ENCODE measurements around the gene HS6ST2. TPM values are rescaled to one million over a fixed set of nuclear protein-coding genes. Genes with fewer than 3 reads are reported as not detected.

HS6ST2 gene
- total and polyA plus RNA-seq, 2 donors = 1.3 to 1.8 TPM

- no peak overlapping the region for H3K4me3 ChIP-seq (ENCODE audit: low read length in 2 of 2)
- H3K27ac ChIP-seq (ENCODE audit: low read depth in 1 of 2, low read length in 1 of 2) = no peak overlapping the region
- H3K9me3 ChIP-seq (ENCODE audit: control insufficient read depth in 2 of 2, insufficient read depth in 1 of 2, low read length in 1 of 2) = no peaks in the 10 kb centered on the region
- no peaks in the 10 kb centered on the region for H3K36me3 ChIP-seq (ENCODE audit: control insufficient read depth in 2 of 2, insufficient read depth in 2 of 2, low read length in 1 of 2)
- no peaks in the 10 kb centered on the region for H3K4me1 ChIP-seq (ENCODE audit: control insufficient read depth in 2 of 2, insufficient read depth in 2 of 2, low read length in 2 of 2)
- WGBS = 96% methylated on average over 6 of the region's 6 CpGs
- no peaks in the 10 kb centered on the region for H3K27me3 ChIP-seq (ENCODE audit: control insufficient read depth in 2 of 2, insufficient read depth in 1 of 2, low read length in 1 of 2)
- DNase-seq (ENCODE audit: low read depth in 6 of 9, low spot score in 9 of 9) = no peak
Measured at GRCh38 chrX:132603700-132604286, 354.6 kb downstream of the HS6ST2 start.

- Histone ChIP-seq H3K4me3 (ENCODE audit: low read length in 2 of 2) (no peak overlapping the region), H3K4me1 (ENCODE audit: control insufficient read depth in 2 of 2, insufficient read depth in 2 of 2, low read length in 2 of 2) (no peaks in the 10 kb centered on the region), H3K9me3 (ENCODE audit: control insufficient read depth in 2 of 2, insufficient read depth in 1 of 2, low read length in 1 of 2) (no peaks in the 10 kb centered on the region), H3K27ac (ENCODE audit: low read depth in 1 of 2, low read length in 1 of 2) (no peak overlapping the region), H3K36me3 (ENCODE audit: control insufficient read depth in 2 of 2, insufficient read depth in 2 of 2, low read length in 1 of 2) (no peaks in the 10 kb centered on the region), H3K27me3 (ENCODE audit: control insufficient read depth in 2 of 2, insufficient read depth in 1 of 2, low read length in 1 of 2) (no peaks in the 10 kb centered on the region)
- 94% methylated on average over 4 of the region's 4 CpGs for WGBS
- DNase-seq (ENCODE audit: low read depth in 6 of 9, low spot score in 9 of 9) = no peak
Measured at GRCh38 chrX:132602701-132603100, 355.7 kb downstream of the HS6ST2 start.

- Histone ChIP-seq H3K27me3 (ENCODE audit: control insufficient read depth in 2 of 2, insufficient read depth in 1 of 2, low read length in 1 of 2) (no peaks in the 10 kb centered on the region), H3K9me3 (ENCODE audit: control insufficient read depth in 2 of 2, insufficient read depth in 1 of 2, low read length in 1 of 2) (no peaks in the 10 kb centered on the region), H3K4me3 (ENCODE audit: low read length in 2 of 2) (no peak overlapping the region), H3K4me1 (ENCODE audit: control insufficient read depth in 2 of 2, insufficient read depth in 2 of 2, low read length in 2 of 2) (no peaks in the 10 kb centered on the region), H3K27ac (ENCODE audit: low read depth in 1 of 2, low read length in 1 of 2) (no peak overlapping the region), H3K36me3 (ENCODE audit: control insufficient read depth in 2 of 2, insufficient read depth in 2 of 2, low read length in 1 of 2) (no peaks in the 10 kb centered on the region)
- DNase-seq (ENCODE audit: low read depth in 6 of 9, low spot score in 9 of 9) = no peak
- WGBS = 98% methylated on average over 3 of the region's 3 CpGs
Measured at GRCh38 chrX:132594999-132595398, 363.4 kb downstream of the HS6ST2 start.

GRCh38 chrX:132594129-132594528 lies 364.3 kb downstream of the HS6ST2 start:
- Histone ChIP-seq H3K4me1 (ENCODE audit: control insufficient read depth in 2 of 2, insufficient read depth in 2 of 2, low read length in 2 of 2) (no peaks in the 10 kb centered on the region), H3K27ac (ENCODE audit: low read depth in 1 of 2, low read length in 1 of 2) (no peak overlapping the region), H3K36me3 (ENCODE audit: control insufficient read depth in 2 of 2, insufficient read depth in 2 of 2, low read length in 1 of 2) (no peaks in the 10 kb centered on the region), H3K27me3 (ENCODE audit: control insufficient read depth in 2 of 2, insufficient read depth in 1 of 2, low read length in 1 of 2) (no peaks in the 10 kb centered on the region), H3K4me3 (ENCODE audit: low read length in 2 of 2) (no peak overlapping the region), H3K9me3 (ENCODE audit: control insufficient read depth in 2 of 2, insufficient read depth in 1 of 2, low read length in 1 of 2) (no peaks in the 10 kb centered on the region)
- DNase-seq (ENCODE audit: low read depth in 6 of 9, low spot score in 9 of 9) = no peak
- 98% methylated on average over 5 of the region's 5 CpGs for WGBS

GRCh38 chrX:132592880-132593279 lies 365.5 kb downstream of the HS6ST2 start:
- no peaks in the 10 kb centered on the region for H3K9me3 ChIP-seq (ENCODE audit: control insufficient read depth in 2 of 2, insufficient read depth in 1 of 2, low read length in 1 of 2)
- H3K27ac ChIP-seq (ENCODE audit: low read depth in 1 of 2, low read length in 1 of 2) = no peak overlapping the region
- no peaks in the 10 kb centered on the region for H3K4me1 ChIP-seq (ENCODE audit: control insufficient read depth in 2 of 2, insufficient read depth in 2 of 2, low read length in 2 of 2)
- H3K4me3 ChIP-seq (ENCODE audit: low read length in 2 of 2) = no peak overlapping the region
- no peaks in the 10 kb centered on the region for H3K36me3 ChIP-seq (ENCODE audit: control insufficient read depth in 2 of 2, insufficient read depth in 2 of 2, low read length in 1 of 2)
- DNase-seq (ENCODE audit: low read depth in 6 of 9, low spot score in 9 of 9) = peak in 1 of 9 donors; percentile 10
- WGBS = 69% methylated on average over 2 of the region's 2 CpGs
- no peaks in the 10 kb centered on the region for H3K27me3 ChIP-seq (ENCODE audit: control insufficient read depth in 2 of 2, insufficient read depth in 1 of 2, low read length in 1 of 2)

GRCh38 chrX:132591719-132592275 lies 366.6 kb downstream of the HS6ST2 start:
- no peaks in the 10 kb centered on the region for H3K4me1 ChIP-seq (ENCODE audit: control insufficient read depth in 2 of 2, insufficient read depth in 2 of 2, low read length in 2 of 2)
- no peak overlapping the region for H3K4me3 ChIP-seq (ENCODE audit: low read length in 2 of 2)
- H3K27ac ChIP-seq (ENCODE audit: low read depth in 1 of 2, low read length in 1 of 2) = no peak overlapping the region
- H3K27me3 ChIP-seq (ENCODE audit: control insufficient read depth in 2 of 2, insufficient read depth in 1 of 2, low read length in 1 of 2) = no peaks in the 10 kb centered on the region
- DNase-seq (ENCODE audit: low read depth in 6 of 9, low spot score in 9 of 9) = no peak
- no peaks in the 10 kb centered on the region for H3K36me3 ChIP-seq (ENCODE audit: control insufficient read depth in 2 of 2, insufficient read depth in 2 of 2, low read length in 1 of 2)
- WGBS = 93% methylated on average over 3 of the region's 3 CpGs
- H3K9me3 ChIP-seq (ENCODE audit: control insufficient read depth in 2 of 2, insufficient read depth in 1 of 2, low read length in 1 of 2) = no peaks in the 10 kb centered on the region

- Histone ChIP-seq H3K27ac (ENCODE audit: low read depth in 1 of 2, low read length in 1 of 2) (no peak overlapping the region), H3K4me1 (ENCODE audit: control insufficient read depth in 2 of 2, insufficient read depth in 2 of 2, low read length in 2 of 2) (no peaks in the 10 kb centered on the region), H3K4me3 (ENCODE audit: low read length in 2 of 2) (no peak overlapping the region), H3K9me3 (ENCODE audit: control insufficient read depth in 2 of 2, insufficient read depth in 1 of 2, low read length in 1 of 2) (no peaks in the 10 kb centered on the region), H3K27me3 (ENCODE audit: control insufficient read depth in 2 of 2, insufficient read depth in 1 of 2, low read length in 1 of 2) (no peaks in the 10 kb centered on the region), H3K36me3 (ENCODE audit: control insufficient read depth in 2 of 2, insufficient read depth in 2 of 2, low read length in 1 of 2) (no peaks in the 10 kb centered on the region)
- no peak for DNase-seq (ENCODE audit: low read depth in 6 of 9, low spot score in 9 of 9)
- WGBS = 91% methylated on average over 2 of the region's 2 CpGs
Measured at GRCh38 chrX:132590350-132591026, 367.9 kb downstream of the HS6ST2 start.

- Histone ChIP-seq H3K27ac (ENCODE audit: low read depth in 1 of 2, low read length in 1 of 2) (no peak overlapping the region), H3K36me3 (ENCODE audit: control insufficient read depth in 2 of 2, insufficient read depth in 2 of 2, low read length in 1 of 2) (no peaks in the 10 kb centered on the region), H3K27me3 (ENCODE audit: control insufficient read depth in 2 of 2, insufficient read depth in 1 of 2, low read length in 1 of 2) (no peaks in the 10 kb centered on the region), H3K4me1 (ENCODE audit: control insufficient read depth in 2 of 2, insufficient read depth in 2 of 2, low read length in 2 of 2) (no peaks in the 10 kb centered on the region), H3K9me3 (ENCODE audit: control insufficient read depth in 2 of 2, insufficient read depth in 1 of 2, low read length in 1 of 2) (no peaks in the 10 kb centered on the region), H3K4me3 (ENCODE audit: low read length in 2 of 2) (no peak overlapping the region)
- no peak for DNase-seq (ENCODE audit: low read depth in 6 of 9, low spot score in 9 of 9)
- 98% methylated on average over 4 of the region's 4 CpGs for WGBS
Measured at GRCh38 chrX:132584936-132585335, 373.5 kb downstream of the HS6ST2 start.

GRCh38 chrX:132576939-132577338 lies 381.5 kb downstream of the HS6ST2 start:
- Histone ChIP-seq H3K27me3 (ENCODE audit: control insufficient read depth in 2 of 2, insufficient read depth in 1 of 2, low read length in 1 of 2) (no peaks in the 10 kb centered on the region), H3K4me3 (ENCODE audit: low read length in 2 of 2) (no peak overlapping the region), H3K9me3 (ENCODE audit: control insufficient read depth in 2 of 2, insufficient read depth in 1 of 2, low read length in 1 of 2) (no peaks in the 10 kb centered on the region), H3K36me3 (ENCODE audit: control insufficient read depth in 2 of 2, insufficient read depth in 2 of 2, low read length in 1 of 2) (no peaks in the 10 kb centered on the region), H3K4me1 (ENCODE audit: control insufficient read depth in 2 of 2, insufficient read depth in 2 of 2, low read length in 2 of 2) (no peaks in the 10 kb centered on the region), H3K27ac (ENCODE audit: low read depth in 1 of 2, low read length in 1 of 2) (no peak overlapping the region)
- no peak for DNase-seq (ENCODE audit: low read depth in 6 of 9, low spot score in 9 of 9)
- WGBS = 88% methylated on average over 2 of the region's 2 CpGs
